ENCODE results near the gene RGS14. TPM values are rescaled to one million over a fixed set of nuclear protein-coding genes. Genes with fewer than 3 reads are reported as not detected.

The RGS14 gene
- polyA plus RNA-seq, 1 donor (not counting 4 experiments of a cell fraction or from before 2014, with no cell fraction given): 8.6 TPM

- Histone ChIP-seq H3K9me3 (ENCODE audit: control insufficient read depth, low read depth, low read length) (no peaks in the 10 kb centered on the region), H3K4me1 (ENCODE audit: control insufficient read depth, extremely low read depth, insufficient read depth, low read length) (peaks cover 18% of the 10 kb centered on the region), H3K27me3 (ENCODE audit: control insufficient read depth, extremely low read depth, insufficient read depth, low read length) (peaks cover 5% of the 10 kb centered on the region), H3K9me1 (ENCODE audit: control insufficient read depth, extremely low read depth, insufficient read depth, low read length) (peaks cover 2% of the 10 kb centered on the region), H3K4me3 (ENCODE audit: control insufficient read depth in 2 of 3, extremely low read depth in 1 of 3, insufficient read depth in 2 of 3, low read depth in 1 of 3, low read length in 3 of 3) (no peak overlapping the region), H3K9ac (ENCODE audit: control insufficient read depth, extremely low read depth, insufficient read depth, low read length) (no peak overlapping the region), H3K4me2 (ENCODE audit: control insufficient read depth, extremely low read depth, insufficient read depth, low read depth, low read length) (no peak overlapping the region), H3K79me2 (ENCODE audit: control insufficient read depth, insufficient read depth, low read length) (no peaks in the 10 kb centered on the region), H3K27ac (ENCODE audit: control insufficient read depth, insufficient read depth, low read length) (no peak overlapping the region), H2AFZ (ENCODE audit: control insufficient read depth, low read length) (no peak overlapping the region), H3K36me3 (ENCODE audit: control insufficient read depth in 2 of 2, extremely low read depth in 1 of 2, insufficient read depth in 2 of 2, low read length in 2 of 2) (no peaks in the 10 kb centered on the region), H4K20me1 (ENCODE audit: control insufficient read depth, extremely low read depth, insufficient read depth, low read length) (no peaks in the 10 kb centered on the region)
- FAIRE-seq (no peak), DNase-seq (ENCODE audit: low read depth, low spot score) (no peak)
- dilution Hi-C loops (cut with MboI; ENCODE audit: extremely low pct_ligation_motif_present, low sequenced_read_pairs): no loop called here
- TF ChIP-seq CTCF (optimal IDR thresholded peaks at IDR 0.05 in 1 of 3, IDR thresholded peaks at IDR 0.05 in 1 of 3, conservative IDR thresholded peaks at IDR 0.05 in 1 of 3; ENCODE audit: extremely low read depth in 1 of 3, insufficient read depth in 2 of 3, low read length in 3 of 3): no peak
- TF ChIP-seq EZH2 (IDR thresholded peaks at IDR 0.05; ENCODE audit: low read length): no peak
These were observed 25.5 kb downstream of the RGS14 start for GRCh38 chr5:177383181-177383580.

DNA sequence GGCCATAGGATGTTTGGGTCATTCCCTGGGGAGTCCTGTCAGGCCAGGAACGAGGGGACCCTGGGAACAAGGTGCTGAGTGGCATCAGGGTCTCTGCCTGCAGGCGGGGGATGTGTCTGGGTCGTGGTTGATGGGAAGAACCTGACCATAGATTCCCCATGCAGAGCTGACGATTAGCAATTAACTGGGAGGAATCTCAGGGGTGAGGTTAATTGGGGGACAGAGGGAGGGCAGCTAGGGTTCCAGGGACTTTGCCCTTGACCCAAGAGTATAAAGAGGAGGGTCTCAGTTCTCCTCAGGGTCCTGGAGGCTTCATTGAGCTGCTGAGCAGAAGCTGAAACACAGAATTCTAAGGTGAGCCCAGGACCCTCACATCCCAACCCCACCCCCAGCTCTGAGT lies 26.4 kb downstream of the RGS14 start, which contains the start of gene SLC34A1:
SLC34A1 (plus strand) TSS at position 301 of the 400 bp plus-strand sequence. CDS start 1,308 bp downstream, outside the sequence.
- H3K9me1 ChIP-seq (ENCODE audit: control insufficient read depth, extremely low read depth, insufficient read depth, low read length): no peaks in the 10 kb centered on the region
- no peak within 1 kb of the TSS for H3K4me3 ChIP-seq (ENCODE audit: control insufficient read depth in 2 of 3, extremely low read depth in 1 of 3, insufficient read depth in 2 of 3, low read depth in 1 of 3, low read length in 3 of 3)
- H3K79me2 ChIP-seq (ENCODE audit: control insufficient read depth, insufficient read depth, low read length): no peaks in the 10 kb centered on the region
- no peak for FAIRE-seq
- no peak within 1 kb of the TSS for H3K27ac ChIP-seq (ENCODE audit: control insufficient read depth, insufficient read depth, low read length)
- H3K9ac ChIP-seq (ENCODE audit: control insufficient read depth, extremely low read depth, insufficient read depth, low read length): no peak within 1 kb of the TSS
- no peak for DNase-seq (ENCODE audit: low read depth, low spot score)
- TF ChIP-seq CTCF (optimal IDR thresholded peaks at IDR 0.05 in 1 of 3, IDR thresholded peaks at IDR 0.05 in 1 of 3, conservative IDR thresholded peaks at IDR 0.05 in 1 of 3; ENCODE audit: extremely low read depth in 1 of 3, insufficient read depth in 2 of 3, low read length in 3 of 3) (no peak), EZH2 (IDR thresholded peaks at IDR 0.05; ENCODE audit: low read length) (no peak)
- no peak within 1 kb of the TSS for H3K4me2 ChIP-seq (ENCODE audit: control insufficient read depth, extremely low read depth, insufficient read depth, low read depth, low read length)
- H3K9me3 ChIP-seq (ENCODE audit: control insufficient read depth, low read depth, low read length): no peaks in the 10 kb centered on the region
- H3K27me3 ChIP-seq (ENCODE audit: control insufficient read depth, extremely low read depth, insufficient read depth, low read length): peaks cover 5% of the 10 kb centered on the region
- H3K36me3 ChIP-seq (ENCODE audit: control insufficient read depth in 2 of 2, extremely low read depth in 1 of 2, insufficient read depth in 2 of 2, low read length in 2 of 2): no peaks in the 10 kb centered on the region
- H3K4me1 ChIP-seq (ENCODE audit: control insufficient read depth, extremely low read depth, insufficient read depth, low read length): peaks cover 24% of the 10 kb centered on the region
- H2AFZ ChIP-seq (ENCODE audit: control insufficient read depth, low read length): no peak within 1 kb of the TSS
- dilution Hi-C loops (cut with MboI; ENCODE audit: extremely low pct_ligation_motif_present, low sequenced_read_pairs): no loop called here
- H4K20me1 ChIP-seq (ENCODE audit: control insufficient read depth, extremely low read depth, insufficient read depth, low read length): peaks cover 2% of the 10 kb centered on the region
